Measurements from ENCODE around the gene CBX2.
A peak's percentile ranks its signal among the peaks of the same experiment; 100 is the strongest.

Gene CBX2

GRCh38 chr17:79777894-79778503 is at the start of gene CBX2:
Gene CBX2 (plus strand): TSS chr17:79778148. CDS start chr17:79778236, 88 bp downstream.
- peak; percentile 49 for DNase-seq

GRCh38 chr17:79728169-79728907 is 49.6 kb upstream of the CBX2 start:
- DNase-seq = peak; percentile 85

GRCh38 chr17:79728908-79729471 is 49.0 kb upstream of the CBX2 start:
- DNase-seq = no peak

GRCh38 chr17:79729761-79730160 is 48.2 kb upstream of the CBX2 start:
- no peak for DNase-seq

GRCh38 chr17:79730437-79730768 is 47.5 kb upstream of the CBX2 start:
- DNase-seq = no peak

GRCh38 chr17:79730769-79731483 is 47.0 kb upstream of the CBX2 start, which contains the start of gene ENPP7:
Gene ENPP7 (plus strand): TSS chr17:79730943. CDS start chr17:79731140, 197 bp downstream.
- DNase-seq = no peak

- no peak for DNase-seq
Measured at GRCh38 chr17:79732254-79732653, 45.7 kb upstream of the CBX2 start.

GRCh38 chr17:79732804-79733691 is 44.9 kb upstream of the CBX2 start:
- DNase-seq = no peak

GRCh38 chr17:79733692-79734070 is 44.3 kb upstream of the CBX2 start:
- no peak for DNase-seq

- DNase-seq = no peak
Measured at GRCh38 chr17:79735096-79735495, 42.9 kb upstream of the CBX2 start.

- DNase-seq = no peak
Measured at GRCh38 chr17:79737046-79737921, 40.7 kb upstream of the CBX2 start.

- DNase-seq = no peak
Measured at GRCh38 chr17:79737922-79738578, 39.9 kb upstream of the CBX2 start.

- DNase-seq = no peak
Measured at GRCh38 chr17:79738643-79739042, 39.3 kb upstream of the CBX2 start.

- DNase-seq = no peak
Measured at GRCh38 chr17:79739148-79740062, 38.5 kb upstream of the CBX2 start.

- no peak for DNase-seq
Measured at GRCh38 chr17:79740413-79740812, 37.5 kb upstream of the CBX2 start.

GRCh38 chr17:79741401-79741750 is 36.6 kb upstream of the CBX2 start:
- no peak for DNase-seq

GRCh38 chr17:79741751-79742588 is 36.0 kb upstream of the CBX2 start:
- DNase-seq = peak; percentile 50

GRCh38 chr17:79742589-79742918 is 35.4 kb upstream of the CBX2 start:
- DNase-seq = no peak

- no peak for DNase-seq
Measured at GRCh38 chr17:79742951-79743476, 34.9 kb upstream of the CBX2 start.
